ENCODE data around the gene NUP153. TPM values are rescaled to one million over a fixed set of nuclear protein-coding genes. Genes with fewer than 3 reads are reported as not detected.

NUP153 gene
- total RNA-seq, 1 experiment from 2014 or later: 99.3 TPM

GRCh38 chr6:17633465-17634188, 73.1 kb downstream of the NUP153 start:
- no peaks in the 10 kb centered on the region for H3K23me2 ChIP-seq (ENCODE audit: insufficient read length, low read depth, low read length, poor library complexity, severe bottlenecking)
- H2BK20ac ChIP-seq (ENCODE audit: low read depth, low read length, poor library complexity, severe bottlenecking): no peak overlapping the region
- no peak overlapping the region for H3K56ac ChIP-seq (ENCODE audit: insufficient read length, low read depth, low read length)
- Mint-ChIP-seq H3K9me3 (no peaks in the 10 kb centered on the region), H3K27me3 (ENCODE audit: low read depth) (no peaks in the 10 kb centered on the region), H3K27ac (peak overlapping the region in 1 of 3 experiments; percentile 4; a peak in 1 of 7 replicates), H3K36me3 (ENCODE audit: insufficient read depth in 1 of 3, low read depth in 3 of 3) (peaks cover 49 to 88% (median 87%) of the 10 kb centered on the region in 3 experiments; a peak in 6 of 7 replicates), H3K4me1 (no peaks in the 10 kb centered on the region), H3K4me3 (no peak overlapping the region)
- no peak overlapping the region for H4K8ac ChIP-seq (replicated peaks; ENCODE audit: insufficient read length, low read depth, low read length)
- TF ChIP-seq, protein P1, sequence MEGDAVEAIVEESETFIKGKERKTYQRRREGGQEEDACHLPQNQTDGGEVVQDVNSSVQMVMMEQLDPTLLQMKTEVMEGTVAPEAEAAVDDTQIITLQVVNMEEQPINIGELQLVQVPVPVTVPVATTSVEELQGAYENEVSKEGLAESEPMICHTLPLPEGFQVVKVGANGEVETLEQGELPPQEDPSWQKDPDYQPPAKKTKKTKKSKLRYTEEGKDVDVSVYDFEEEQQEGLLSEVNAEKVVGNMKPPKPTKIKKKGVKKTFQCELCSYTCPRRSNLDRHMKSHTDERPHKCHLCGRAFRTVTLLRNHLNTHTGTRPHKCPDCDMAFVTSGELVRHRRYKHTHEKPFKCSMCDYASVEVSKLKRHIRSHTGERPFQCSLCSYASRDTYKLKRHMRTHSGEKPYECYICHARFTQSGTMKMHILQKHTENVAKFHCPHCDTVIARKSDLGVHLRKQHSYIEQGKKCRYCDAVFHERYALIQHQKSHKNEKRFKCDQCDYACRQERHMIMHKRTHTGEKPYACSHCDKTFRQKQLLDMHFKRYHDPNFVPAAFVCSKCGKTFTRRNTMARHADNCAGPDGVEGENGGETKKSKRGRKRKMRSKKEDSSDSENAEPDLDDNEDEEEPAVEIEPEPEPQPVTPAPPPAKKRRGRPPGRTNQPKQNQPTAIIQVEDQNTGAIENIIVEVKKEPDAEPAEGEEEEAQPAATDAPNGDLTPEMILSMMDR (conservative IDR thresholded peaks at IDR 0.05): no peak
- no peak overlapping the region for H2AFZ ChIP-seq (ENCODE audit: low read length)
- no peak overlapping the region for H2BK5ac ChIP-seq (ENCODE audit: insufficient read length, low read length)
- H3K27me3 ChIP-seq (ENCODE audit: insufficient read depth, low read length): no peaks in the 10 kb centered on the region
- WGBS (ENCODE audit: extremely low coverage, insufficient read length, low lambda C conversion rate): no CpG with 5 or more reads among the region's 2 CpGs
- H3K79me1 ChIP-seq (ENCODE audit: insufficient read depth, low read depth, low read length, poor library complexity, severe bottlenecking): peaks cover 3% of the 10 kb centered on the region
- H3K27ac ChIP-seq (ENCODE audit: insufficient read length, low read depth, low read length): no peak overlapping the region
- H3T11ph ChIP-seq (ENCODE audit: low read length): no peak overlapping the region
- DNase-seq: no peak
- H3K4me2 ChIP-seq (ENCODE audit: insufficient read depth, insufficient read length, low read length): no peak overlapping the region
- no peak overlapping the region for H4K91ac ChIP-seq (ENCODE audit: insufficient read length, low read depth, low read length)
- H3K4me1 ChIP-seq (ENCODE audit: insufficient read depth, low read length): no peaks in the 10 kb centered on the region; the same call in 1 of the 2 replicates
- H3K23ac ChIP-seq (ENCODE audit: insufficient read length, low read depth, low read length): no peak overlapping the region
- H3K18ac ChIP-seq (ENCODE audit: insufficient read length, low read depth, low read length): no peak overlapping the region
- H4K20me1 ChIP-seq (ENCODE audit: control insufficient read depth, insufficient read depth, insufficient read length): no peaks in the 10 kb centered on the region
- no peak overlapping the region for H2BK15ac ChIP-seq (ENCODE audit: low read depth, low read length)
- no peak overlapping the region for H2BK120ac ChIP-seq (ENCODE audit: low read depth, low read length, poor library complexity, severe bottlenecking)
- no peak overlapping the region for H3K4ac ChIP-seq (ENCODE audit: low read depth, low read length)
- no peaks in the 10 kb centered on the region for H3K79me2 ChIP-seq (ENCODE audit: insufficient read depth, low read length)
- H3K14ac ChIP-seq (ENCODE audit: insufficient read depth, low read length): no peak overlapping the region
- no peak overlapping the region for H2AK5ac ChIP-seq (ENCODE audit: insufficient read length, low read length)
- H3K9ac ChIP-seq (ENCODE audit: extremely low read depth, insufficient read length, low read length): no peak overlapping the region
- no peak overlapping the region for H4K5ac ChIP-seq (ENCODE audit: insufficient read length, low read depth, low read length)
- no peaks in the 10 kb centered on the region for H3K9me3 ChIP-seq (ENCODE audit: control insufficient read depth, low read depth, low read length)
- H2BK12ac ChIP-seq (ENCODE audit: insufficient read length, low read depth, low read length): no peak overlapping the region

Data from H9 (cell line).